Loucy (cell line): ENCODE data around the gene CHMP4B.

ENCODE experiments used
- H2AFZ ChIP-seq: fragments of 200-600 bp; sonication (generic); 2 replicates; pipeline ENCODE4 v1.6.0; 2016; ENCODE audit warnings: antibody characterized with exemption, mild to moderate bottlenecking, low read length, moderate library complexity
- H3F3A ChIP-seq: fragments of 200-600 bp; 2 replicates; pipeline ENCODE4 v1.6.0; 2016; ENCODE audit warnings: antibody characterized with exemption, low read depth, mild to moderate bottlenecking
- H3K27me3 ChIP-seq: fragments of 200-600 bp; sonication (generic); 2 replicates; pipeline ENCODE4 v1.6.1; 2014; ENCODE audit warnings: low read length, mild to moderate bottlenecking; ENCODE audit not compliant: insufficient read depth, poor library complexity, severe bottlenecking
- H3K36me3 ChIP-seq: fragments of 200-600 bp; sonication (generic); 2 replicates; pipeline ENCODE4 v1.6.1; 2016; ENCODE audit warnings: low read length; ENCODE audit not compliant: insufficient read depth
- H3K4me1 ChIP-seq: fragments of 200-600 bp; sonication (generic); 2 replicates; pipeline ENCODE4 v1.5.1; 2014; ENCODE audit warnings: low read length, mild to moderate bottlenecking; ENCODE audit not compliant: insufficient read depth, poor library complexity, severe bottlenecking
- H3K4me2 ChIP-seq: fragments of 200-600 bp; sonication (generic); 2 replicates; pipeline ENCODE4 v1.6.0; 2014; ENCODE audit warnings: antibody characterized with exemption, low read length, low read depth, mild to moderate bottlenecking; ENCODE audit not compliant: poor library complexity, severe bottlenecking
- H3K4me3 ChIP-seq: fragments of 200-600 bp; sonication (generic); 2 replicates; pipeline ENCODE4 v1.5.1; 2014; ENCODE audit warnings: low read length, mild to moderate bottlenecking, mixed read lengths; ENCODE audit not compliant: poor library complexity, severe bottlenecking
- H3K79me2 ChIP-seq: fragments of 200-600 bp; sonication (generic); 2 replicates; pipeline ENCODE4 v1.6.1; 2014; ENCODE audit warnings: low read length; ENCODE audit not compliant: insufficient read depth
- H3K9ac ChIP-seq: fragments of 200-600 bp; sonication (generic); 2 replicates; pipeline ENCODE4 v1.6.0; 2014; ENCODE audit warnings: mild to moderate bottlenecking, low read depth, low read length, moderate library complexity; ENCODE audit not compliant: poor library complexity, severe bottlenecking
- H3K9me2 ChIP-seq: fragments of 200-600 bp; sonication (generic); replicated peaks from 2 replicates; pipeline ENCODE4 v1.6.1; 2016; ENCODE audit warnings: low read depth, low read length, mixed read lengths
- H3K9me3 ChIP-seq: fragments of 200-600 bp; sonication (generic); 2 replicates; pipeline ENCODE4 v1.6.1; 2014; ENCODE audit warnings: mild to moderate bottlenecking, antibody characterized with exemption, low read length, low read depth; ENCODE audit not compliant: insufficient read depth
- H4K20me1 ChIP-seq: fragments of 200-600 bp; sonication (generic); 2 replicates; pipeline ENCODE4 v1.6.0; 2014; ENCODE audit warnings: antibody characterized with exemption, low read length, mild to moderate bottlenecking; ENCODE audit not compliant: insufficient read depth, poor library complexity, severe bottlenecking
- EZH2phosphoT487 ChIP-seq: fragments of 200-600 bp; IDR thresholded peaks from 2 replicates; pipeline ENCODE4 v1.6.1; 2018; ENCODE audit warnings: antibody characterized with exemption, mild to moderate bottlenecking, moderate library complexity, borderline replicate concordance
- TF ChIP-seq, protein P1 (sequence below): fragments of 200-600 bp; sonication (generic); conservative IDR thresholded peaks from 2 replicates; pipeline ENCODE4 v1.5.1; 2014; ENCODE audit warnings: mild to moderate bottlenecking, antibody characterized with exemption, low read length

The CHMP4B gene

DNA sequence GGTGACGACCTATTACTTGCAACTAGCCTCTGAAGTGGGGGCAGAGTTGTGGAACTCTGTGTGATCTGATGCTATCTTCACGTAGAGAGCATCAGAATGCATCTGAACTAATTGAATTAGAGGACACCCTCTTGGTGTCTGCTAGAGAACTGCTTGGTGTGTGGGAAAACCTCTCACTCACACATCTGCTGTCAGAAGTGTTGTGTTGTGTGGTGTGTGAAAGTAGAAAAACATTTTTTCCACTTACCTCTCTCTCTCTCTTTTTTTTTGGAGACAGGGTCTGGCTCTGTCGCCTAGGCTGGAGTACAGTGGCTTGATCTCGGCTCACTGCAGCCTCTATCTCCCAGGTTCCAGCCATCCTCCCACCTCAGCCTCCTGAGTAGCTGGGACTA lies 90.0 kb downstream of the CHMP4B start:
- no peaks in the 10 kb centered on the region for H3K9me2 ChIP-seq
- H3K27me3 ChIP-seq, result no peaks in the 10 kb centered on the region
- no peak overlapping the region for H3K4me3 ChIP-seq
- TF ChIP-seq EZH2phosphoT487, result no peak
- TF ChIP-seq, protein P1, sequence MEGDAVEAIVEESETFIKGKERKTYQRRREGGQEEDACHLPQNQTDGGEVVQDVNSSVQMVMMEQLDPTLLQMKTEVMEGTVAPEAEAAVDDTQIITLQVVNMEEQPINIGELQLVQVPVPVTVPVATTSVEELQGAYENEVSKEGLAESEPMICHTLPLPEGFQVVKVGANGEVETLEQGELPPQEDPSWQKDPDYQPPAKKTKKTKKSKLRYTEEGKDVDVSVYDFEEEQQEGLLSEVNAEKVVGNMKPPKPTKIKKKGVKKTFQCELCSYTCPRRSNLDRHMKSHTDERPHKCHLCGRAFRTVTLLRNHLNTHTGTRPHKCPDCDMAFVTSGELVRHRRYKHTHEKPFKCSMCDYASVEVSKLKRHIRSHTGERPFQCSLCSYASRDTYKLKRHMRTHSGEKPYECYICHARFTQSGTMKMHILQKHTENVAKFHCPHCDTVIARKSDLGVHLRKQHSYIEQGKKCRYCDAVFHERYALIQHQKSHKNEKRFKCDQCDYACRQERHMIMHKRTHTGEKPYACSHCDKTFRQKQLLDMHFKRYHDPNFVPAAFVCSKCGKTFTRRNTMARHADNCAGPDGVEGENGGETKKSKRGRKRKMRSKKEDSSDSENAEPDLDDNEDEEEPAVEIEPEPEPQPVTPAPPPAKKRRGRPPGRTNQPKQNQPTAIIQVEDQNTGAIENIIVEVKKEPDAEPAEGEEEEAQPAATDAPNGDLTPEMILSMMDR, result no peak
- H2AFZ ChIP-seq, result no peak overlapping the region
- H3K79me2 ChIP-seq, result no peaks in the 10 kb centered on the region
- no peaks in the 10 kb centered on the region for H3F3A ChIP-seq
- H4K20me1 ChIP-seq, result no peaks in the 10 kb centered on the region
- H3K9ac ChIP-seq, result no peak overlapping the region
- H3K9me3 ChIP-seq, result no peaks in the 10 kb centered on the region
- no peak overlapping the region for H3K4me2 ChIP-seq
- no peaks in the 10 kb centered on the region for H3K36me3 ChIP-seq
- no peaks in the 10 kb centered on the region for H3K4me1 ChIP-seq

DNA sequence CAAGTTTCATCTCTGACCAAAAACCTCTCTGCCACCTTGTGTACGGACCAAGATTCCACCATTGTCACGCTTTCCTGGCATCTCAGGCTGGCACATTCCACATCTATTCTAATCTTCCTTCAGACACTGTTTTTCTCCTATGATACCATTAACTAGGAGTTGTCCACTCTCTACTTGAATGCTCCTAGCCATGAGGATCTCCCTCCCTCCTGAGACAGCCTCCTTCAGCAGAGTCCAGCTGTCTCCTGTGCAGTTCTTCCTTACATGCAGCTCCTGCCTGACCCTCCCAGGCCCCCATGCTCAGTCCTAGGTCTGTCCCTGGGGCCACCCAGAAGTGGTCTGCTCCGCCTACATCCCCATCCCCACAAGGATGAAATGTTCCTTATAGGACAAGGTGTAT lies 90.9 kb downstream of the CHMP4B start:
- no peak overlapping the region for H3K4me3 ChIP-seq
- no peaks in the 10 kb centered on the region for H3F3A ChIP-seq
- no peaks in the 10 kb centered on the region for H3K9me2 ChIP-seq
- no peak for TF ChIP-seq EZH2phosphoT487
- TF ChIP-seq, protein P1, result no peak
- no peaks in the 10 kb centered on the region for H4K20me1 ChIP-seq
- no peaks in the 10 kb centered on the region for H3K36me3 ChIP-seq
- no peaks in the 10 kb centered on the region for H3K27me3 ChIP-seq
- no peaks in the 10 kb centered on the region for H3K79me2 ChIP-seq
- H2AFZ ChIP-seq, result no peak overlapping the region
- H3K4me2 ChIP-seq, result no peak overlapping the region
- no peaks in the 10 kb centered on the region for H3K4me1 ChIP-seq
- no peaks in the 10 kb centered on the region for H3K9me3 ChIP-seq
- H3K9ac ChIP-seq, result no peak overlapping the region
